Heart right ventricle (tissue), 16 donors: ENCODE data around the gene RASAL2. TPM values are rescaled to one million over a fixed set of nuclear protein-coding genes. Genes with fewer than 3 reads are reported as not detected.

Experiments
- ATAC-seq, 8 donors: fragments of 200-7000 bp; cut with Tn5 transposase; one replicate each; pipeline ENCODE4 v1.9.1; 2020; ENCODE audit warnings: mild to moderate bottlenecking in 8 of 8, moderate library complexity in 8 of 8, moderate number of reproducible peaks in 1 of 8
- DNase-seq, 2 donors: peaks; one replicate each; pipeline ENCODE4 v3.0.0-alpha.2; 2020
- H3K27ac ChIP-seq, 10 donors: fragments of 200-600 bp; sonication (generic) in 2 of 10; one replicate each; pipeline versions ENCODE4 v1.5.0 to v1.8.0; 2020 to 2022; ENCODE audit warnings: mild to moderate bottlenecking in 3 of 10
- H3K27me3 ChIP-seq, 7 donors: fragments of 200-600 bp; one replicate each; pipeline ENCODE4 v1.8.0; 2021 to 2022; ENCODE audit warnings: mild to moderate bottlenecking in 2 of 7
- H3K36me3 ChIP-seq, 9 donors: fragments of 200-600 bp; sonication (generic) in 1 of 9; one replicate each; pipeline versions ENCODE4 v1.5.0 to v1.8.0; 2020 to 2022; ENCODE audit warnings: mild to moderate bottlenecking in 2 of 9
- H3K4me1 ChIP-seq, 9 donors: fragments of 200-600 bp; sonication (generic) in 1 of 9; one replicate each; pipeline versions ENCODE4 v1.5.0 to v1.8.0; 2020 to 2022; ENCODE audit warnings: mild to moderate bottlenecking in 4 of 9
- H3K4me3 ChIP-seq, 10 donors: fragments of 200-600 bp; sonication (generic) in 2 of 10; one replicate each; pipeline versions ENCODE4 v1.5.0 to v1.8.0; 2020 to 2022; ENCODE audit warnings: mild to moderate bottlenecking in 7 of 10, moderate library complexity in 2 of 10
- H3K9me3 ChIP-seq, 11 donors: fragments of 200-600 bp in 10 of 11; sonication (generic) in 2 of 11; one replicate each; pipeline versions ENCODE4 v1.5.0 to v1.8.0; 2013 to 2022; ENCODE audit warnings: mild to moderate bottlenecking in 2 of 11, control low read depth in 1 of 11, moderate library complexity in 1 of 11
- WGBS, 2 donors: extraction: QIAGEN DNeasy Blood & Tissue Kit; methylation state at CpG; one replicate each; pipeline ENCODE4 v1.1.7; 2013; ENCODE audit warnings: inconsistent platforms in 1 of 2; 5-methylcytosine and 5-hydroxymethylcytosine counted together
- intact Hi-C, 10 donors: fragments of 100-400 bp; cut with DNase I; formaldehyde crosslinking; loops; one replicate each; pipeline versions ENCODE4 v1.11.1 to v1.14.2; 2022
- polyA plus RNA-seq, 2 donors: library from polyadenylated mRNA; stranded (reverse); fragments of 200-250 nt; gene quantifications; one replicate each; pipeline ENCODE4 v1.2.3, GENCODE V29; 2013
- total RNA-seq, 10 donors: library from RNA; stranded (reverse); fragmentation: NEBNext Ultra II Directional in 3 of 10; extraction: Animal tissue kit (Norgen Biotek cat#: 25700) in 3 of 10; gene quantifications; one replicate each; pipeline versions ENCODE4 v1.2.1 to v1.2.4, GENCODE V29; 2021 to 2023
- TF ChIP-seq, protein P1 (sequence below), 9 donors: fragments of 200-600 bp; sonication (generic) in 2 of 9; IDR thresholded peaks; one replicate each; pipeline versions ENCODE4 v1.5.0 to v1.8.0; 2021 to 2022; ENCODE audit warnings: antibody characterized with exemption in 9 of 9, mild to moderate bottlenecking in 5 of 9, moderate library complexity in 1 of 9
- donor health status: Arrhythmogenic right ventricular cardiomyopathy.
- donor health status: ischemic (EF 13 %, LVEDD 7.1; RV severe dilation, severe dysfunction).
- donor health status: healthy with polysubstance abuse.
- donor health status: DM: no; HTN: yes; CAD: no.
- donor health status: DM: no; HTN: no; CAD: no.
- donor health status: ischemic (EF 25% LVEDD 6.9; RV normal size, moderate dysfunction).
- donor health status: ischemic (EF 25% LVEDD 5.7; RV mildly dilated, moderate dysfunction).
- donor health status: healthy.
- donor health status: DM: yes; HTN: yes; CAD: no.
- donor health status: Ischemic cardiomyopathy.
- donor health status: ischemic (EF 35%, LVEDD 5.7; RV mildly dilated, moderate dysfunction).
- donor health status: nonischemic (EF 11% LVEDD 7.7; RV severe dilation, severe dysfunction).
- donor health status: DM: yes; HTN: yes; CAD: no.
- donor health status: PGD.
- donor health status: ischemic (EF 29% LVEDD 5.4; RV normal size, mild dysfunction).
- donor health status: nonischemic (EF 23%, LVEDD 6.1; RV moderate dilation, normal function).

RASAL2 gene
- total and polyA plus RNA-seq, 12 donors, result 3.5 to 59.8 (median 36.2) TPM

DNA sequence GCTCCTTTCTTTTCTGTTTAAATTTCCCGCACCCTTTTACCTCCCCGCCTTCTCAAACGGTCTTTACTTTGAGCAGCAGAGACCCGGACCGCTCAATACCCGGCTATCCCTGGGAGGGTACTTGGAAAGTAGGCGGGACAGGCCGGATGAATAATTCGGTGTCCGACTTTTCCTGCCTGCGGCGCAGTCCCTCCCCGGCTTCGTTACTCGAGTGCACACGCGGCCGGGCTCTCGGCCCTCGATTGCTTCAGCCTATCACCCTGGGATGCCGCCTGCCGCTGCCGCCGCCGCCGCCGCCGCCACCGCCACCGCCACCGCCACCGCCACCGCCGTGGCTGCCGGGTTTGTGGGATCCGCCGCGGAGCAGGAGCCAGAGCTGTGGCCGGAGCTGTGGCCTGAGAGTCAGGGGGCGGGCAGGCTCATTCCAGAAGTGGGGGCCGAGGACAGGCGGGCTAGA is 382 bp upstream of the RASAL2 start:
- Histone ChIP-seq H3K4me1 (peaks cover 0 to 55% (median 46%) of the 10 kb centered on the region in 9 donors), H3K4me3 (peak overlapping the region; percentile 45 to 100 (median 96)), H3K9me3 (no peaks in the 10 kb centered on the region), H3K27me3 (peaks cover 0 to 14% (median 0%) of the 10 kb centered on the region in 7 donors), H3K36me3 (no peaks in the 10 kb centered on the region), H3K27ac (peak overlapping the region; percentile 75 to 97 (median 94))
- ATAC-seq (peak; percentile 83 to 94 (median 90)), DNase-seq (peak; percentile 91 to 95)
- intact Hi-C loops, result loop anchor here in 9 of 10 donors (1.0 to 10.0 kb wide), 9 partner anchors 35 to 191 kb away; no protein-coding TSS in a partner anchor
- TF ChIP-seq, protein P1, sequence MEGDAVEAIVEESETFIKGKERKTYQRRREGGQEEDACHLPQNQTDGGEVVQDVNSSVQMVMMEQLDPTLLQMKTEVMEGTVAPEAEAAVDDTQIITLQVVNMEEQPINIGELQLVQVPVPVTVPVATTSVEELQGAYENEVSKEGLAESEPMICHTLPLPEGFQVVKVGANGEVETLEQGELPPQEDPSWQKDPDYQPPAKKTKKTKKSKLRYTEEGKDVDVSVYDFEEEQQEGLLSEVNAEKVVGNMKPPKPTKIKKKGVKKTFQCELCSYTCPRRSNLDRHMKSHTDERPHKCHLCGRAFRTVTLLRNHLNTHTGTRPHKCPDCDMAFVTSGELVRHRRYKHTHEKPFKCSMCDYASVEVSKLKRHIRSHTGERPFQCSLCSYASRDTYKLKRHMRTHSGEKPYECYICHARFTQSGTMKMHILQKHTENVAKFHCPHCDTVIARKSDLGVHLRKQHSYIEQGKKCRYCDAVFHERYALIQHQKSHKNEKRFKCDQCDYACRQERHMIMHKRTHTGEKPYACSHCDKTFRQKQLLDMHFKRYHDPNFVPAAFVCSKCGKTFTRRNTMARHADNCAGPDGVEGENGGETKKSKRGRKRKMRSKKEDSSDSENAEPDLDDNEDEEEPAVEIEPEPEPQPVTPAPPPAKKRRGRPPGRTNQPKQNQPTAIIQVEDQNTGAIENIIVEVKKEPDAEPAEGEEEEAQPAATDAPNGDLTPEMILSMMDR (IDR thresholded peaks at IDR 0.05), result no peak
- WGBS, 2 donors, result 0% methylated on average over 36 to 42 of the region's 42 CpGs

- intact Hi-C loops, result loop anchor here in 9 of 10 donors (2.0 to 10.0 kb wide), 11 partner anchors 36 to 190 kb away; no protein-coding TSS in a partner anchor
- DNase-seq (no peak), ATAC-seq (no peak)
- Histone ChIP-seq H3K4me3 (peak overlapping the region; percentile 45 to 100 (median 96)), H3K27ac (peak overlapping the region; percentile 75 to 97 (median 94)), H3K9me3 (no peaks in the 10 kb centered on the region), H3K27me3 (peaks cover 0 to 14% (median 0%) of the 10 kb centered on the region in 7 donors), H3K36me3 (no peaks in the 10 kb centered on the region), H3K4me1 (peaks cover 0 to 69% (median 59%) of the 10 kb centered on the region in 9 donors)
- WGBS, 2 donors, result 7 to 8% methylated on average over 11 of the region's 11 CpGs
- TF ChIP-seq, protein P1 (IDR thresholded peaks at IDR 0.05), result no peak
Measured at GRCh38 chr1:178094739-178095645, 1.1 kb downstream of the RASAL2 start.

- Histone ChIP-seq H3K9me3 (no peaks in the 10 kb centered on the region), H3K4me1 (peaks cover 7 to 84% (median 73%) of the 10 kb centered on the region in 9 donors), H3K27ac (peak overlapping the region in 9 of 10 donors; percentile 75 to 97 (median 96)), H3K27me3 (peaks cover 0 to 14% (median 0%) of the 10 kb centered on the region in 7 donors), H3K4me3 (peak overlapping the region in 9 of 10 donors; percentile 79 to 100 (median 96)), H3K36me3 (no peaks in the 10 kb centered on the region)
- TF ChIP-seq, protein P1 (IDR thresholded peaks at IDR 0.05), result no peak
- no peak for ATAC-seq
- DNase-seq, result no peak
- 23 to 26% methylated on average over 3 of the region's 3 CpGs for WGBS, 2 donors
- intact Hi-C loops, result loop anchor here in 9 of 10 donors (5.0 to 10.0 kb wide), 10 partner anchors 39 to 188 kb away; no protein-coding TSS in a partner anchor
Measured at GRCh38 chr1:178096421-178096820, 2.5 kb downstream of the RASAL2 start.

DNA sequence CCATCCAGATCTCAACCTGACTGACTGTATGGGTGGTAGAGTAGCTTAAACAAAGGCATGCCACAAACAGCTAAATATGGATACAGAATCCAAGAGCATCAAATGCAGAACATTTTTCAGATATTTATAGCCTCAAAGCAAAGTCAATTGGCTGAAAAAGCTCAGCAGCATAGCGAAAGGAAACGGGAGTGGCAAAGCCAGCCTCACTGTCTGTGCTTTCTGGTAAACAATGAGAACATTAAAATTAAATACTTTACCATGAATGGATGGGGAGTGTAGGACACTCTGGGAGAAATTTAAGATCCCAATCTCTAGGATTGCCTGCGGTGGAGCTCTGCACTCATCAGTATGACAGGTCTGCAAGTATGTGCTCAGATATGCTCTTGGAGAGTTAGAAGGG is 4.4 kb downstream of the RASAL2 start:
- TF ChIP-seq, protein P1 (IDR thresholded peaks at IDR 0.05), result no peak
- 12 to 24% methylated on average over 3 of the region's 3 CpGs for WGBS, 2 donors
- Histone ChIP-seq H3K9me3 (no peaks in the 10 kb centered on the region), H3K27ac (peak overlapping the region; percentile 25 to 97 (median 94)), H3K27me3 (peaks cover 0 to 14% (median 0%) of the 10 kb centered on the region in 7 donors), H3K36me3 (no peaks in the 10 kb centered on the region), H3K4me3 (peak overlapping the region in 9 of 10 donors; percentile 2 to 96 (median 34)), H3K4me1 (peaks cover 7 to 87% (median 74%) of the 10 kb centered on the region in 9 donors)
- intact Hi-C loops, result loop anchor here in 9 of 10 donors (5.0 to 10.0 kb wide), 10 partner anchors 41 to 187 kb away; no protein-coding TSS in a partner anchor
- DNase-seq, result no peak
- ATAC-seq, result peak in 1 of 8 donors; percentile 16
